Suprapubic skin (tissue), 3 donors: ENCODE data around the gene C19orf38.
"Not testable (repeated sequence)": the region's sequence is repeated elsewhere in the genome, so short reads cannot be mapped to it uniquely, and the experiment has no call there.

Source experiments
- EP300 ChIP-seq: sonication (generic); formaldehyde crosslinking; IDR thresholded peaks from one replicate; pipeline ENCODE4 v1.6.1; 2017; ENCODE audit warnings: antibody characterized with exemption
- TF ChIP-seq, protein P1 (sequence below), 2 donors: fragments of 200-600 bp in 1 of 2; fragments of 450-650 bp in 1 of 2; sonication (generic) in 1 of 2; IDR thresholded peaks; one replicate each; pipeline ENCODE4 v1.5.1; 2016 to 2019; ENCODE audit warnings: antibody characterized with exemption in 2 of 2, mild to moderate bottlenecking in 1 of 2, moderate library complexity in 1 of 2

- TF ChIP-seq, protein P1, sequence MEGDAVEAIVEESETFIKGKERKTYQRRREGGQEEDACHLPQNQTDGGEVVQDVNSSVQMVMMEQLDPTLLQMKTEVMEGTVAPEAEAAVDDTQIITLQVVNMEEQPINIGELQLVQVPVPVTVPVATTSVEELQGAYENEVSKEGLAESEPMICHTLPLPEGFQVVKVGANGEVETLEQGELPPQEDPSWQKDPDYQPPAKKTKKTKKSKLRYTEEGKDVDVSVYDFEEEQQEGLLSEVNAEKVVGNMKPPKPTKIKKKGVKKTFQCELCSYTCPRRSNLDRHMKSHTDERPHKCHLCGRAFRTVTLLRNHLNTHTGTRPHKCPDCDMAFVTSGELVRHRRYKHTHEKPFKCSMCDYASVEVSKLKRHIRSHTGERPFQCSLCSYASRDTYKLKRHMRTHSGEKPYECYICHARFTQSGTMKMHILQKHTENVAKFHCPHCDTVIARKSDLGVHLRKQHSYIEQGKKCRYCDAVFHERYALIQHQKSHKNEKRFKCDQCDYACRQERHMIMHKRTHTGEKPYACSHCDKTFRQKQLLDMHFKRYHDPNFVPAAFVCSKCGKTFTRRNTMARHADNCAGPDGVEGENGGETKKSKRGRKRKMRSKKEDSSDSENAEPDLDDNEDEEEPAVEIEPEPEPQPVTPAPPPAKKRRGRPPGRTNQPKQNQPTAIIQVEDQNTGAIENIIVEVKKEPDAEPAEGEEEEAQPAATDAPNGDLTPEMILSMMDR (IDR thresholded peaks at IDR 0.05) = not testable (repeated sequence)
- not testable (repeated sequence) for TF ChIP-seq EP300
Measured at GRCh38 chr19:10877608-10878007, 29.4 kb downstream of the C19orf38 start.
